MCF 10A (cell line): ENCODE data around the gene RXFP2. TPM values are rescaled to one million over a fixed set of nuclear protein-coding genes. Genes with fewer than 3 reads are reported as not detected.

Experiments used
- BruUV-seq: library from RNA; stranded (reverse); fragments of 400-500 nt; replicated peaks from 2 replicates; lab custom pipeline; 2021; lab: Mats Ljungman, UMichigan
- CTCF ChIA-PET: fragments of 300-600 bp; sonication (Branson Sonifier 250); formaldehyde crosslinking; extraction: SDS; loops from one replicate; lab custom pipeline; 2021; ENCODE audit warnings: antibody characterized with exemption, inconsistent platforms; lab: Yijun Ruan, JAX
- POLR2A ChIA-PET: fragments of 300-600, 350-650 bp; sonication (Branson Sonifier 250); formaldehyde crosslinking; extraction: SDS; loops from one replicate; lab custom pipeline; 2020; ENCODE audit warnings: antibody characterized with exemption, inconsistent platforms; lab: Yijun Ruan, JAX
- DNase-seq: peaks from one replicate; pipeline ENCODE4 v3.0.0-alpha.2; 2018; ENCODE audit not compliant: unreplicated experiment
- H3K27ac Mint-ChIP-seq: one replicate; pipeline ENCODE4 v1.8.0; 2022; ENCODE audit warnings: mild to moderate bottlenecking, low read depth, mixed read lengths; ENCODE audit not compliant: unreplicated experiment
- H3K27me3 Mint-ChIP-seq: one replicate; pipeline ENCODE4 v1.8.0; 2022; ENCODE audit warnings: mixed read lengths; ENCODE audit not compliant: insufficient read depth, unreplicated experiment
- H3K36me3 Mint-ChIP-seq: one replicate; pipeline ENCODE4 v1.8.0; 2022; ENCODE audit warnings: mild to moderate bottlenecking, moderate library complexity, mixed read lengths; ENCODE audit not compliant: insufficient read depth, unreplicated experiment
- H3K4me1 Mint-ChIP-seq: one replicate; pipeline ENCODE4 v1.8.0; 2022; ENCODE audit warnings: mixed read lengths; ENCODE audit not compliant: insufficient read depth, unreplicated experiment
- H3K4me3 Mint-ChIP-seq: one replicate; pipeline ENCODE4 v1.8.0; 2022; ENCODE audit warnings: mild to moderate bottlenecking, moderate library complexity, mixed read lengths; ENCODE audit not compliant: unreplicated experiment
- H3K9me3 Mint-ChIP-seq: one replicate; pipeline ENCODE4 v1.8.0; 2022; ENCODE audit warnings: mixed read lengths; ENCODE audit not compliant: unreplicated experiment
- CTCF ChIP-seq: fragments of 200-600 bp; IDR thresholded peaks from one replicate; pipeline ENCODE4 v1.8.0; 2022; ENCODE audit warnings: antibody characterized with exemption, mild to moderate bottlenecking; ENCODE audit not compliant: unreplicated experiment
- intact Hi-C: fragments of 100-400 bp; cut with micrococcal nuclease; formaldehyde crosslinking; loops from 2 replicates; pipeline ENCODE4 v1.14.1; 2022
- total RNA-seq: library from RNA; stranded (reverse); gene quantifications from 2 replicates; pipeline ENCODE4 v1.2.3, GENCODE V29; 2022

The RXFP2 gene
- total RNA-seq, 1 experiment from 2014 or later, result not detected

GRCh38 chr13:31742097-31742734 lies 2.9 kb downstream of the RXFP2 start:
- peak; percentile 73 for DNase-seq
- Mint-ChIP-seq H3K27me3 (peaks cover 16% of the 10 kb centered on the region), H3K27ac (no peak overlapping the region), H3K4me3 (no peak overlapping the region), H3K9me3 (no peaks in the 10 kb centered on the region), H3K4me1 (peaks cover 5% of the 10 kb centered on the region), H3K36me3 (no peaks in the 10 kb centered on the region)
- peak; percentile 90 for TF ChIP-seq CTCF
- BruUV-seq, result no TSS peak
- intact Hi-C loops, result loop anchor here (1.0 kb wide), 4 partner anchors 55 to 506 kb away; no protein-coding TSS in a partner anchor
- POLR2A ChIA-PET, result no interaction called here
- CTCF ChIA-PET, result interaction anchor here (0.7 to 6.1 kb wide), 11 partner anchors 11 to 521 kb away, joined by 3 to 72 read pairs (median 5); no protein-coding TSS in a partner anchor

GRCh38 chr13:31747291-31747690 lies 8.0 kb downstream of the RXFP2 start:
- Mint-ChIP-seq H3K9me3 (no peaks in the 10 kb centered on the region), H3K27ac (no peak overlapping the region), H3K4me3 (no peak overlapping the region), H3K36me3 (no peaks in the 10 kb centered on the region), H3K27me3 (no peaks in the 10 kb centered on the region), H3K4me1 (peaks cover 14% of the 10 kb centered on the region)
- intact Hi-C loops, result no loop called here
- no TSS peak for BruUV-seq
- ChIA-PET CTCF (interaction anchor here (0.6 to 4.6 kb wide), 3 partner anchors 158 to 316 kb away, joined by 3 to 22 read pairs (median 3); no protein-coding TSS in a partner anchor), POLR2A (no interaction called here)
- no peak for DNase-seq
- TF ChIP-seq CTCF, result no peak

GRCh38 chr13:31747966-31748365 lies 8.6 kb downstream of the RXFP2 start:
- no peaks in the 10 kb centered on the region for H3K36me3 Mint-ChIP-seq
- peaks cover 12% of the 10 kb centered on the region for H3K4me1 Mint-ChIP-seq
- no peak overlapping the region for H3K27ac Mint-ChIP-seq
- TF ChIP-seq CTCF, result no peak
- no TSS peak for BruUV-seq
- ChIA-PET CTCF (interaction anchor here (0.7 kb wide), 1 partner anchor 213 kb away, joined by 3 read pairs; no protein-coding TSS in a partner anchor), POLR2A (no interaction called here)
- no peak overlapping the region for H3K4me3 Mint-ChIP-seq
- no peaks in the 10 kb centered on the region for H3K27me3 Mint-ChIP-seq
- no peak for DNase-seq
- H3K9me3 Mint-ChIP-seq, result no peaks in the 10 kb centered on the region
- intact Hi-C loops, result no loop called here

GRCh38 chr13:31749929-31750328 lies 10.6 kb downstream of the RXFP2 start:
- TF ChIP-seq CTCF, result no peak
- Mint-ChIP-seq H3K36me3 (no peaks in the 10 kb centered on the region), H3K27ac (peak overlapping the region; percentile 7), H3K4me3 (no peak overlapping the region), H3K27me3 (no peaks in the 10 kb centered on the region), H3K9me3 (no peaks in the 10 kb centered on the region), H3K4me1 (peaks cover 12% of the 10 kb centered on the region)
- DNase-seq, result peak; percentile 83
- POLR2A ChIA-PET, result no interaction called here
- intact Hi-C loops, result no loop called here
- CTCF ChIA-PET, result no interaction called here
- BruUV-seq, result no TSS peak
